HG03196 (cell line): Measurements from ENCODE around the gene MOV10.

ENCODE experiments used
- ATAC-seq: cut with Tn5 transposase; IDR thresholded peaks from one replicate; pipeline ENCODE4 v1.9.1; 2021; ENCODE audit not compliant: unreplicated experiment

The MOV10 gene

DNA sequence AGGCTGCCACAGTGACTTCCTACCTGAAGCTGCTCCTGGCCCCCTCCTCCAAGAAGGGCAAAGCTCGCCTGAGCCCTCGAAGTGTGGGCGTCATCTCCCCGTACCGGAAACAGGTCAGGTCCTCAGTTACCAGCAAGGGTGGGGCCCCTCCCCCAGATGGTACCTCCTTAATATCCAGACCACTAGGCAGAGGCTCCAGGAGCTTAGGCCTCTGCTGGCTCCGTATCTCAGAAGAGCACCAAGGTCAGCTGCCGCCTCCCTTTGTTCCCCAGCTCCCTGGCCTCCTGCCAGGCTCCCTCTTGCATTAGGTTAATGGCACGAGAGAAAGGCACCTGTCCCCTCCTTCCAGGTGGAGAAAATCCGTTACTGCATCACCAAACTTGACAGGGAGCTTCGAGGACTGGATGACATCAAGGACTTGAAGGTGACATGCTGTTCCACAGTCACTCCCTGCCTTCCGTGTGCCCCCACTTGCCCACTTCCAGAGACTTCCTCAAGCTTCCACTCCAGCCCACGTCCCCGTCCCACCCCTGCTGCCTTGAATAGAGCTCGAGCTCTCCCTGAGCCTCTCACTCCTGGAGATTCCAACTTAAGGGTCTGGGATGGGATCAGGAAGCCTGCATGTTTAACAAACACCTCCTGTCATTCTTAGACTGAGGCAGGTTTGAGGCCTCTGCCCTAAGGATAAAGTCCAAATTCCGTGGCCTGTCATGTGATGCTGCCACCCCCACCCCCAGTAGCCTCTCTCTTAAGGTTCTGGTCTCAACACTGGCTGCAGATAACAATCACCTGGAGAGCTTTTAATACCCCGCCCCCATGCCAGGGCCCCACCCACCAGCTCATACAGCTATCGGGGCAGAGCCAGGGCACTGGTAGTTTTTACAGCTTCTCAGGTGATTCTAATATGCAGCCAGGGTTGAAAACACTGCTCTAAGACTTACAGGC is 24.2 kb downstream of the MOV10 start:
- no peak for ATAC-seq

DNA sequence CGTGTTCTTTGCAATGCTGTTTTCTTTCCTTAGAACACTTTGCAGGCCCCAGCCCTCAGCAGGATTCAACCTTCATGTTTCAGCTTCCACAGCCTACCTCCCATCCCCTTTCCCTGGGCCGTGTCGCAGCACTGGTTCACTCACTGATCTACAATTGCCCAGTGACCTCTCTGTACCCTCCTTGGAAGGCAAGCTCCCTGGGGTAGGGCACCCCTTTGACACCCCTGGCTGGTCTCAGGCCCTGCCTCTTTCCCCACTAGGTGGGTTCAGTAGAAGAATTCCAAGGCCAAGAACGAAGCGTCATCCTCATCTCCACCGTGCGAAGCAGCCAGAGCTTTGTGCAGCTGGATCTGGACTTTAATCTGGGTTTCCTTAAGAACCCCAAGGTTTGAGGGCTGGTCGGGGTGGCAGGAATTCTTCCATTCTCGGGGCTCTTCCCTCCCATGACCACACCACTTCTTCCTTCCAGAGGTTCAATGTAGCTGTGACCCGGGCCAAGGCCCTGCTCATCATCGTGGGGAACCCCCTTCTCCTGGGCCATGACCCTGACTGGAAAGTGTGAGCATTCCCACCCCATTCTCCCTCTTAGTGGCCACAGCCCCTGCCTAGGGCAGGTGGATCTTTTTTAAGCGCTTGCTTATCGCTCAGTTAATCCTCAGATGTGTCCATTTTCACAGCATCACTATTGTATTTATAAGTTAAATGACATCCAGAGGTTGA is 25.1 kb downstream of the MOV10 start:
- no peak for ATAC-seq

DNA sequence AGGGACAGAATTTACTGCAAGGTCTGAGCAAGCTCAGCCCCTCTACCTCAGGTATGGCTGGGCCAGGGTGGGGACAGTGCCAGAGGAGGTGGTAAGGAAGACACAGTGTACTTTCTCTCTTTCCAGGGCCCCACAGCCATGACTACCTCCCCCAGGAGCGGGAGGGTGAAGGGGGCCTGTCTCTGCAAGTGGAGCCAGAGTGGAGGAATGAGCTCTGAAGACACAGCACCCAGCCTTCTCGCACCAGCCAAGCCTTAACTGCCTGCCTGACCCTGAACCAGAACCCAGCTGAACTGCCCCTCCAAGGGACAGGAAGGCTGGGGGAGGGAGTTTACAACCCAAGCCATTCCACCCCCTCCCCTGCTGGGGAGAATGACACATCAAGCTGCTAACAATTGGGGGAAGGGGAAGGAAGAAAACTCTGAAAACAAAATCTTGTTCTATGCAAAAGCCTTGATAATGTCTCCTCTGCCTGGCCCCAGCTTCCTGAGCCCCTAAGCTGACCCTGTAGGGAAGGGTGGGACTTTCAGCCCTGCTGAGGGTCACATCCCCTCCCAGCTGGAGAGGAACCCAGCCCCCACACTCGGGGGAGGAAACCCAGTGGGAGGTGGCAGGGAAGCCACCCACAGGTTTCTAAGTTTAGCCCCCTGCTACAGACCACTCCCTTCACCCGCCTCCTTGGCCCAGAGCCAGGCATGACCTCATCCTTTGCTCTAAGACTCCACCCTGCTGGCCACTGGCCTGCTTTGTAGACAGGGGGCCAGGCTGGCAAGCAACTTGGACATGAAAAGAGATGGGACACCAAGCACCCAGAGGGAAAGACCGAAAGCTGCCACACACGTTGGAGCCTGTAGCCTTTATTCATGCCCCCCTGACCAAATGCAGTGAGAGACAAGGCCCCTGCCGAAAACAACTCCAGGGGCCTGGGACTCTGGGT is 26.1 kb downstream of the MOV10 start:
- peak; percentile 44 for ATAC-seq

DNA sequence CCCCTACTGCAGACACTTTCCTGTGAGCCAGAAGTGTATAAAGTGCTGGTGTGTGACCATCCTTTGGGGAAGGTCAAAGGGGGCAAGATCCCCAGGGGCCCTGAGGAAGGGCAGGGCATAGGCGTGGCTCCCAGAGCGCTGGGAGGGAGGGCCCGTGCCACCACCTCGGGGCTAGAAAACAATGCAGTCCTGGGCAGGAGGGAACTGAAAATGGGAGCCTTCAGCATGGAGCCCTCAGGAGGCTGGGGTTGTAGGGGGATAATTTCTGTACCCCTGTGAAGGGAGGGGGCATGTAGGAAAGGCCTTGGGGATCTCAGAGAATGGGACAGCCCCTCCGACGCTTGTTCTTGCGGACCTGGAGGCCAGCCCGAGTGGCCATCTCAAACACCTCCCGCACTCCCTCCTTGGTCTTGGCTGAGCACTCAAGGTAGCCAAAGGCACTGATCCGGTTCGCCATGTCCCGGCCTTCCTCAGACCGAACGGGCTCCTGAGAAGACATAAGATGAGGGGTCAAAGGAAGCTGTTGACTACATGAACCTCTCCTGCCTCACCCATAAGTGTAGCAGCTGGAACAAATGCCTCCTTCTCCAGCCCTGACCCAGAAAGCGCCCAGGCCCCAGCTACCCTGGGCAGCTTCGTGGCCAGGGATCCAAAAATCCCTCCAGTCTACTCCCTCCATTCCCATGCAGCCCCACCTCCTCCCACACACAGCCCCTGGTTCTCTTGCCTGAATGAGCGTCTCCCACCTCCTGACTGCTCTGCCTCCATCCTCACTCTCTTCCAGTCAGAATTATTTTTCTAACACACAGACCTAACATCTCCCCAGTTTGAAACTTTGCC is 27.0 kb downstream of the MOV10 start:
- no peak for ATAC-seq

DNA sequence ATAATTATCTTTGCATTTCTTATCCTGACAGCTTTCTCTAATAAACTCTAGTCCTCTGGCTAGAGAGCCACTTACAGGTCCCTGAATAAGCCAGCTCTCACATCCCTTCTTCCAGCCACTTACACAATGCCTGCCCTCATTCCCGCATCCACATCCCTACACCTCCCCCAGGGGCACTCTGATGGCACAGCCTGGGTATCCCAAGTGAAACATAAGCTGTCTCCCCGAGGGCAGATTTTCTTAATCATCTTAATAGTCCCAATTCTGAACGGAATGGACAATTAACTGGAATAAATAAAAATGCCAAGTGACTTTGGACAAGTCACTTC is 27.6 kb downstream of the MOV10 start:
- no peak for ATAC-seq

DNA sequence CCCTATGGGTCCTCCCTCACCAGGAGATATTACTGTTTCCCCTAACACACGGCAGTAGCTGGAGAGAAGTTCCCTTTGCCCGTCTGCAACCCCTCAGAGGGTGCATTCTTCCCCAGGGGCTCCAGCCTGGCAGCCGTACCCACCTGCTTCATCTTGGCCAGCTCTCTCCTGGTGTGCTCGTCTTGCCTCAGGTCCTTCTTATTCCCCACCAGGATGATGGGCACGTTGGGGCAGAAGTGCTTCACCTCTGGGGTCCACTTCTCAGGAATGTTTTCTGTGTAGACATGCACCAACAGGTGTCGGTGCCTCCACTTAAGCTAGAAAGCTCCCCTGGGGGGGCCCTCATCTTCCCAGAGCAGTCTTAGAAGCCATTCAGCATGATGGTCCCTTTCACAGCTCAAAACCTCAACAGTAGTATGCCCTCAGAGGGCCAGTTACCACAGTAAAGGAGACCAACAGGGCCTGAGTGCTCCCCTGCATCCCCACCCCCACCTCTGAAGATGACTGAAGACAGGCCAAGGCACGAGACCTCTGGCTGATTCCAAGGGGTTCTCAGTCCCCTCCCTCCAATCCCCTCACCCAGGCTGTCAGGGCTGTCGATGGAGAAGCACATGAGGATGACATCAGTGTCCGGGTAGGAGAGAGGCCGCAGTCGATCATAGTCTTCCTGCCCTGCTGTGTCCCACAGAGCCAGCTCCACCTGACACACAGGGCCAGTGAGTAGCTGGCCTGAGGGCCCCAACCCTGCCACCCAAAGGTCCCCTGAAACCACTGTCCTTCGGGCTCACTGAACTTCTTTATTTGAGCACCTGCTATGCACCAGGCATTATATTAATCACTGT is 28.2 kb downstream of the MOV10 start:
- no peak for ATAC-seq

DNA sequence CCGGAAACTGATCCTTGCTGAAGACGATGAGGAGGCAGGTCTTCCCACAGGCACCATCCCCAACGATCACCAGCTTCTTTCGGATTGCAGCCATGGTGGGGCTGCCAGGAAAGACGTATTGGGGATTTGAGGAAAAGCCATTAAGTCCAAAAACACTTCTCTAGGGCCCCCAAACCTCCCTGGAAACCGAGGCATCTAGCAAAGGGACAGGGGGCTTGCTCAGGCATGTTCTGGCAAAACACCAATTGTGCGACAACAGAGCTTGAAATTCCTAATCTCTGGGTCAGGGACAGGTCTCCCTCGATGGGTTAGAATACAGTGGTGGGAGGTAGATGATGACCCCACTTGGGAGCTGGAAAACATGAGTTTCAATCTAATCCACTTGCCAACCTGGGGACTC is 29.2 kb downstream of the MOV10 start:
- ATAC-seq = no peak

DNA sequence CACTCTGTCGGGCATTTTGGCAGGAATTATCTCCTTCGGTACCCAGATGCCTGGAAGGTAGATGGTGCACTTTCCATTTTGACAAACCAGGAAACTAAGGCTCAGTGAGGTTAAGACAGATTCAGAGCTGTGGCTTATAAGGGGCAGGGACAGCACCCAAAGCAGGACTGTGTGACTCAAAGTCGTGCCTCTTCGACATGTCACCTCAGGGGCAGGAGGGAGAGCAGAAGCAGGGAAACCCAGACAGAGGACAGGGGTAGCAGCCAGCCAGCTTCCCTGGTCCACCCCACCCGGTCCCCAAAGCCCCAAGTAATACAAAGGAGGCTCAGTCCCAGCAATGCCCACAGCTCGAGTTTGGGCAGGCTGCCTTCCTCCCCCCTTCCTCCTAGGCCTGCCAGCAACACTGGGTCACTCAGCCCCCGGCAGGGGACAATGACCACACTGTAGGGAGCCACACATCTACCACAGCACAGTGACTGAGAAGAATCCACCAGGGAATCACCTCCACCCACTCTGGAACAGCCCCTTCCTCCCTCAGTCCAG is 30.0 kb downstream of the MOV10 start:
- no peak for ATAC-seq

DNA sequence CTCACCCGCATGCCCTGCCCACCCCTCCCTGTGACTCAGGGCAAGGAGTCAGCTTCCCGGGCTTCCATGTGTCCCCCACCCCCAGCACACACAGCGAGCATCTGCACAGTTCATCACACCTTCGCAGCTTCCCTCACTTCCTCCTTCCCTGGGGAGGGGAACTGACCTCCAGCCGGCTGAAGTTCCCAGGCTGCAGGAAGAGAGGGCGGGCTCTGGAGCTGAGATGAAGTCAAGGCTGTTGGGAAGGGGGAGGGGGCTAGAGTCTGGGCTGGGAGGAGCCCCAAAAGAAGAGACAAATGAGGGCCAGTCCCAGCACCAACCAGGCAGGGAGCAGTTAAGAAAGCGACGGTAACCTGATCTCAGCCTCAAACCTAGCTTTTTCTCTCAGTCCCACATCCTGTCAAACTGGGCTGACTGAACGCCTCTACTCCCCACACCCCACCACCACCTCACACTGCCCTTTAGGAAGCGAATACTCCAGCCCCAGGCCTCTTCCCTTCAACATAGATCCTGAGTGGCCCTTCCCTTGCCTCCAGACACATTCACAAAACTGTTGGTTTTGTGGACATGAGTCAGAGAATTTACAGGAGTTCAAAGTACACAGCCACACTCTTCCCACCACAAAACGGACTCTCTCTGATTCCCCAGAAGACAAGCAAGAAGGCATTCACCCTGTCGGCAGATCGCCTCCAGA is 30.6 kb downstream of the MOV10 start:
- peak; percentile 51 for ATAC-seq

DNA sequence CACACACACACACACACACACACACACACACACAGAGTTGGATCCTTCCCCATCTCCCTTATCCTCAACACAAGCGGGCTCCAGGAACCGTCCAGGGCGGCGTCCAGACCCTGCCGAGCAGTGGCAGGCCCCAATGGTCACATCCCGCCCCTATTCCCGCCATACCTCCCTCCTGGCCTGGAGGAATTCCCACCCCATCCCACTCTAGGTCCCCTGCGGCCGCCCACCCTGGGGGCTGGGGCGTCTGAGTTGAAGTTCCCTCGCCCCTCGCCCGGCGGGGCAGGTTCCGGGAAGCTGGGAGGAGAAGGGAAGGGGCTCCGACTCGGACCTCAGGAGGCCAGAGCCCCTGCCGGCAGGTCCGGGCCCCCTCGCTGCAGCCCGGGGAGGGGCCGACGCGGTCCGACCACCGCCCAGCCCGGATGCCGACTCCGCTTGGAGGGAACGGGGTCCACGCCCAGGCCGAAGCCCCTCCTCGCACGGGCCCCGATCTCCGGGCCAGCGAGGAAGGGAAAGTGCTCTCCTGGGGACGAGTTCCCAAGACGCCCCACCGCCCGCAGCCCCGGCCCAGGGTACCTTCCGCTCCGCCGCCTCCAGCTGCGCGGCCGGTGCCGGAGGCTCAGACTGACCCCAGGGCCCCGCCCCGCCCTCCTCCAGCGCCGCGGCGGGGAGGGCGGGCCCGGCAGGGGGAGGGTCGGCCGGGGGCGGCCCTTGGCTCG is 32.2 kb downstream of the MOV10 start, which contains the start of gene RHOC:
TSS of gene RHOC (minus strand) at position 623 of the 716 bp plus-strand sequence. CDS start 3,328 bp downstream, outside the sequence.
- ATAC-seq = peak; percentile 55

DNA sequence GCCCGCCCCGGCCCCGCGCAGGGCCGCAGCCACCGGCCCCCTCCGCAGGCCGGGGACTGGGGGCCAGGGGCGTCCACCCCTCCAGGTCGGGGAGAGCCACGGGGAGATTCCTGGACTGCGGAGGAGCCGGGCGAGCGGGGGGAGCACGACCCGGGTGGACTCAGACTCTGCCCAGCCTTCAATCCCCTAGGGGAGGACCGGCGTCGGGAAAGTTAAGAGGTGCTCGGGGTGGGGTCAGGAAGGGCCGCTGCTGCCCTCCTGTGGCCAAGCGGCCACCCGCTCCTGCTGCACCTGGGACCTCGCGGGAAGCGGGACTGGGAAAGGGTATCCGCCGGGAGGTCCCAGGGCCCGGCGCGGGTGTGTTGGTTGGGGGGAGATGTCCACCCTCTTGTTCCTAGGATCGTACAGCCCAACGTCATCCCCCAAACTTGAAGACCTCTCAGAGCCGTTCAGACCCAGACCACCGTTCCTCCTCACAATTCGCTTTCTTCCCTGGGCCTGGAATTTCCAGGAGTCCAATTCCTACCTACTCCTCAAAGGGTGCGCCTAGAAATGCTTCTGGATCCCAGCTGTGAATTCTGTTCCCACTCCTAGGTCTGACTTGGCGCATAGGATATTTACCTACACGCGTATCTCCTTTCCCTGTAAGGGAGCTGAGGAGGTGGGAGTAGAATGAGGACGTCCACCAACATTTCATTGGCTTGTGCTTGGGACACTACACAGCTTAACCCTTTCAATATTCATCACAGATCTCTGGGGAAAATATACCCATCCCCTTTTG is 33.0 kb downstream of the MOV10 start:
- ATAC-seq = peak; percentile 49

DNA sequence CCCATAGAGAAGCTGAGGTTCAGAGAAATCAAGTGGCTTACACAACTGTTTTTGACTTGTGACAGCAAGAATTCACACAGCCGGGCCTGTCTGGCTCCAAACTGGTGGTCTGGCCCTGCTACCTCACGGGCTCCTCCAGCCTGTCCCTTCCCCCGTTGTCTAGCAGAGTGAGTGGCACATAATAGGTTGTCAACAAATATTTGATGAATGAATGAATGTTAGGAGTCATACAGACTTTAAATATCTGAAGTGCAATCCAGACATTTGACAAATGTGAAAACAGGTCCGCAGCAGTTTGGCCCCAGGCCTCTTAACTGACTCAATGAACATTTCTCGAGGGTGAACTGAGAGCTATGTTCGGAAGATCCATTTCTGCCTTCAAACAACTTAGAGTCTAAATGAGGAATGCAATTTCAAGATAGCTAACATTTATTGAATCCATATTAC is 33.6 kb downstream of the MOV10 start:
- ATAC-seq = no peak

DNA sequence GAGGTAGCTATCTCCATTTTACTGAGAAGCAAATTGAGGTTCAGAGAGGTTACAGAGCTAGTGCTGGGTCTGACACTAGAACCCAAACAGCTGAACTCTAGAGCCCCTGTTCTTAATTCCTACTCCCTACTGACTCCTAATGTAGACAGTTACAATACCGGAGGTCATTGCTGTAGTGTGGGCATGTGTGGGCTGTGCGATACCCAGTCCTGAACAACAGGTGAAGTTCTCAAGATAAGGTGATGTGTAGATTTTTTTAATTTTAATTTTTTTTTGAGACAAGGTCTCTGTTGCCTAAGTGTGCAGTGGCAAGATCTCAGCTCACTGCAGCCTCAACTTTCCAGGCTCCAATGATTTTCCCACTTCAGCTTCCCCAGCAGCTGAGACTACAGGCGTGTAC is 34.0 kb downstream of the MOV10 start:
- no peak for ATAC-seq

DNA sequence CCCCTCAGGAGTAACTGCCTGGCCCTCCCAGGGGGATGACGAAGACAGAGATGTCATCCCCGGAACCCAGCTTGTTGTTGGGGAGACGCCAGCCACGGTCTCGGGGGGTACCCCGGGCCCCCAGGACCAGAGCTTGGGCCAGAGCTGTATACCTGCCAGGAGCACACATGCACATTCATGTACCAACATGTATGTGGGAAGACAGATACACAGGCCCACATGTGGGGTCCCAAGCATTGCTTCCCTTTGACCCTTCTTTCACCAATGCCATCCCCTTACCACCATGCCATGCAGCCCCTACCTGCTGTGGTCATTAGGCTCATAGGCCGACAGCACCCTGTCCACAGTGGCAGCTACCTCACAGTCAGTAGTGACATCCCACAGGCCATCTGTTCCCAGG is 35.7 kb downstream of the MOV10 start:
- no peak for ATAC-seq

DNA sequence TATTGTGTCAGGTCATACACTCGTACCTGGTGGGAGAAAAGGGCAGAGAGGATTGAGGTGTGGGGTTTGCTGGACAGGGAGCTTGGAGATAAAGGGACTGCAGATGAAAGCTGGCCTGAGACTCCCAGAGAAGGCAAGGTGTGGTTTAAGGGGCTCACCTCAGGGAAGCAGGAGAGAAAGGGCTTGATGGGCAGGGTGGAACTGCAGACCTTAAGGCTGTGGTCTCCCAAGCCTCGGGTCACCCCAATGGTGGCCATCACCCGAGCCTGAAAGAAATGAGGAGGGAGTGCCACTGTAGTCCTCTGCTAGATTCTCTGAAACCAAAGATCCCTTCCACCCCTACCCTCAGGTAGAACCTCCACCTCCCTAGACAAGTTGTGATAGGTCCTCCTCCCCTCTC is 36.1 kb downstream of the MOV10 start:
- no peak for ATAC-seq

DNA sequence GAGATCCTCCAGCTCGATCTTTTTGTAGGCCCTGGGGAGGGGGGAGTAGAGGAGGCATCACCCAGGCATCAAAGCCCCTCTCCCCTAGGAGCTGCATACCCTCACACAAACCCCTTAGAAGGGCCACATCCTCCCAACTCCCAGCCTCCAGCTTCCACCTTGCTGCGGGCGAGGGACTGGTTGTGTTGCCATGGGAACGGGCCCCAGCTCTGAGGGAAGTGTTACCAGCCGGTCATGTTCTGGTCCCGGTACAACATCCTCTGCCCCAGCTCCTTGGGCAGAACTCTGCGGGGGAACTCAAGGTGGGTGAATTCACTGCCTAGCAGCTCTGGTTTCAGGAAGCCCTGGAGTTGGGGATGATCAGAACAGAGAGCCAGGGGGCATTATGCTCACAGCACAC is 36.6 kb downstream of the MOV10 start:
- no peak for ATAC-seq

DNA sequence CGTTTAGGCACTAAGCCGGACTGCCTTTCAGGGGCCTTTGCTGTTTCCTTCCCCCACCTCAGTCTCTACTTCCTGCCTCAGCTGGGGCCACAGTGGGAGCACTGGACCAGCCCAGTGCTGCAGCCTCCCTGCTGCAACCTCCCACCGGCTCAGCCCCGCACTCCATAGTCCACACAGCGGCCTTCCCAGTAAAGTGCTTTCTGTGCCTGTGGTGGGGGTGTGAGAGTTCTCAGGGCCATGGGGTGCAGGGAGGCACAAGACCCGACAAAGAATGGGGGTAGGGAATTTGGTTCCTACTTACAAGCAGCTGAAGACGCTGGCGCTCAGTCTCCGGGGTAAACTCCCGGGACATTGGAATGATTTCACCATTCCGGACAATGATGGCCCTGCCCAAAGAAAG is 37.2 kb downstream of the MOV10 start:
- no peak for ATAC-seq
